Endothelial cell of umbilical vein (primary cell): ENCODE measurements around the gene EBF4. TPM values are rescaled to one million over a fixed set of nuclear protein-coding genes. Genes with fewer than 3 reads are reported as not detected.

ENCODE experiments used
- BruUV-seq: library from RNA; stranded (reverse); fragments of 400-500 nt; replicated peaks from 2 replicates; lab custom pipeline; 2021; lab: Mats Ljungman, UMichigan
- CTCF ChIA-PET: fragments of 300-600, 350-600 bp; sonication (Branson Sonifier 250); formaldehyde crosslinking; loops from one replicate; lab custom pipeline; 2021; ENCODE audit warnings: antibody characterized with exemption, inconsistent platforms; lab: Charles Lee
- POLR2A ChIA-PET: fragments of 300-600, 350-600 bp; sonication (Branson Sonifier 250); formaldehyde crosslinking; loops from one replicate; lab custom pipeline; 2021; ENCODE audit warnings: antibody characterized with exemption, inconsistent platforms; lab: Charles Lee
- DNase-seq: peaks from one replicate; pipeline ENCODE4 v3.0.0-alpha.2; 2011; ENCODE audit warnings: low read depth, low spot score
- FAIRE-seq: peaks from 2 replicates; lab custom pipeline; 2011; peaks lifted over from hg19 to GRCh38; lab: Jason Lieb, UNC
- H2AFZ ChIP-seq: 2 replicates; pipeline ENCODE4 v1.6.0; 2012; ENCODE audit warnings: low read depth, low read length, control low read depth, inconsistent platforms
- H3K27ac ChIP-seq: 2 replicates; pipeline ENCODE4 v1.5.1; 2011; ENCODE audit warnings: low read depth, mild to moderate bottlenecking, control low read depth, low read length, moderate library complexity; ENCODE audit not compliant: insufficient read depth
- H3K27me3 ChIP-seq, 2 experiments: 2 replicates each; pipeline versions ENCODE4 v1.6.0 to v1.6.1; 2011; ENCODE audit warnings: low read length in 2 of 2, mixed read lengths in 1 of 2; ENCODE audit not compliant: control insufficient read depth in 2 of 2, insufficient read depth in 2 of 2
- H3K36me3 ChIP-seq, 2 experiments: 2 replicates in 1 of 2; 3 replicates in 1 of 2; pipeline ENCODE4 v1.5.1; 2011; ENCODE audit warnings: low read length in 2 of 2, mild to moderate bottlenecking in 1 of 2, moderate library complexity in 1 of 2; ENCODE audit not compliant: control insufficient read depth in 2 of 2, insufficient read depth in 2 of 2; ENCODE audit errors: extremely low read depth in 1 of 2
- H3K4me1 ChIP-seq: 3 replicates; pipeline ENCODE4 v1.5.1; 2011; ENCODE audit warnings: mild to moderate bottlenecking, low read length; ENCODE audit not compliant: control insufficient read depth, insufficient read depth; ENCODE audit errors: extremely low read depth
- H3K4me2 ChIP-seq: 2 replicates; pipeline ENCODE4 v1.6.1; 2011; ENCODE audit warnings: low read length, control low read depth, mixed read lengths; ENCODE audit not compliant: insufficient read depth
- H3K4me3 ChIP-seq, 3 experiments: fragments of 200-600 bp in 1 of 3; sonication (generic), shearing (Covaris generic) in 1 of 3; replicated peaks in 1 of 3; 2 replicates each; pipeline ENCODE4 v1.5.1; 2011 to 2016; ENCODE audit warnings: control low read depth in 3 of 3, low read length in 3 of 3, mild to moderate bottlenecking in 2 of 3, inconsistent platforms in 1 of 3, low read depth in 1 of 3, moderate library complexity in 1 of 3; ENCODE audit not compliant: insufficient read depth in 1 of 3
- H3K79me2 ChIP-seq: 2 replicates; pipeline ENCODE4 v1.6.0; 2012; ENCODE audit warnings: low read length, inconsistent platforms; ENCODE audit not compliant: control insufficient read depth, insufficient read depth
- H3K9ac ChIP-seq: replicated peaks from 2 replicates; pipeline ENCODE3; 2011; ENCODE audit warnings: low read length, control low read depth; ENCODE audit not compliant: insufficient read depth; ENCODE audit errors: extremely low read depth
- H3K9me1 ChIP-seq: replicated peaks from 3 replicates; pipeline ENCODE4 v1.6.0; 2011; ENCODE audit warnings: mild to moderate bottlenecking, low read length; ENCODE audit not compliant: control insufficient read depth, insufficient read depth; ENCODE audit errors: extremely low read depth
- H3K9me3 ChIP-seq: replicated peaks from 2 replicates; pipeline ENCODE4 v1.5.1; 2012; ENCODE audit warnings: low read length, inconsistent platforms; ENCODE audit not compliant: control insufficient read depth, insufficient read depth
- H4K20me1 ChIP-seq: replicated peaks from 2 replicates; pipeline ENCODE3; 2011; ENCODE audit warnings: mild to moderate bottlenecking, low read length; ENCODE audit not compliant: control insufficient read depth, insufficient read depth; ENCODE audit errors: extremely low read depth
- CTCF ChIP-seq, 2 donors: IDR thresholded peaks; 1 replicate in 1 of 2; 2 replicates in 1 of 2; pipeline ENCODE4 v1.5.1; 2011; ENCODE audit warnings: low read length in 2 of 2, mild to moderate bottlenecking in 2 of 2, moderate library complexity in 2 of 2, control low read depth in 1 of 2, inconsistent platforms in 1 of 2, low read depth in 1 of 2; ENCODE audit not compliant: insufficient read depth in 1 of 2; ENCODE audit errors: extremely low read depth in 1 of 2
- EZH2 ChIP-seq: IDR thresholded peaks from 2 replicates; pipeline ENCODE4 v1.6.1; 2012; ENCODE audit warnings: borderline replicate concordance, low read depth, mild to moderate bottlenecking, moderate library complexity, low read length, inconsistent platforms; ENCODE audit not compliant: severe bottlenecking
- MAX ChIP-seq: IDR thresholded peaks from 2 replicates; pipeline ENCODE4 v1.6.1; 2011; ENCODE audit not compliant: insufficient read depth, insufficient read length
- dilution Hi-C: fragments of 300-500 bp; cut with MboI; formaldehyde crosslinking; loops from one replicate; pipeline ENCODE4 v1.15.0; 2019; ENCODE audit warnings: low sequenced_read_pairs; ENCODE audit not compliant: extremely low pct_ligation_motif_present
- intact Hi-C: fragments of 100-400 bp; cut with micrococcal nuclease; formaldehyde crosslinking; loops from one replicate; pipeline ENCODE4 v1.10.0; 2022
- polyA plus RNA-seq, 4 experiments: library from polyadenylated mRNA; depleted of rRNA in 3 of 4; stranded (reverse) in 3 of 4; unstranded in 1 of 4; fragments of >200 nt; gene quantifications; 2 replicates each; pipeline versions ENCODE4 v1.2.1 to v1.2.3, GENCODE V29; 2011 to 2012; ENCODE audit warnings: missing spikeins in 1 of 4
- total RNA-seq: library from RNA; stranded (reverse); gene quantifications from 2 replicates; pipeline ENCODE4 v1.2.3, GENCODE V29; 2021

EBF4 gene
- total and polyA plus RNA-seq, 2 donors (not counting 3 experiments of a cell fraction or from before 2014, with no cell fraction given), result 2.7 to 3.4 TPM

- Histone ChIP-seq H3K4me1 (peaks cover 11% of the 10 kb centered on the region), H3K36me3 (peaks cover 1 to 22% of the 10 kb centered on the region in 2 experiments), H3K4me3 (peak overlapping the region; percentile 36 to 80 (median 62)), H3K9me3 (no peaks in the 10 kb centered on the region), H3K27ac (peak overlapping the region; percentile 54), H3K4me2 (peak overlapping the region; percentile 55), H4K20me1 (no peaks in the 10 kb centered on the region), H3K79me2 (peaks cover 9% of the 10 kb centered on the region), H3K9ac (peak overlapping the region; percentile 78), H3K27me3 (peaks cover 3 to 6% of the 10 kb centered on the region in 2 experiments), H3K9me1 (no peaks in the 10 kb centered on the region), H2AFZ (peak overlapping the region; percentile 49)
- DNase-seq, result no peak
- TSS peak; percentile 29 for BruUV-seq
- TF ChIP-seq CTCF (IDR thresholded peaks at IDR 0.05; ENCODE audit: extremely low read depth in 1 of 2, insufficient read depth in 1 of 2, low read depth in 1 of 2, low read length in 2 of 2) (no peak), EZH2 (no peak), MAX (no peak)
- POLR2A ChIA-PET, result interaction anchor here (1.2 to 1.3 kb wide), 2 partner anchors 9 to 11 kb away, joined by 3 to 9 read pairs; partner anchors contain the start of gene NOP56
- intact Hi-C loops (no loop called here), dilution Hi-C loops (no loop called here)
- no peak for FAIRE-seq
- CTCF ChIA-PET, result interaction anchor here (1.3 kb wide), 2 partner anchors 11 kb away, joined by 3 to 4 read pairs; partner anchors contain the start of gene NOP56
These were observed 29.2 kb upstream of the EBF4 start for GRCh38 chr20:2663364-2663886.
